ENCODE data around the gene RASGRP2.

Gene RASGRP2

GRCh38 chr11:64755681-64756361 lies 11.9 kb upstream of the RASGRP2 start:
- no peak for DNase-seq

DNA sequence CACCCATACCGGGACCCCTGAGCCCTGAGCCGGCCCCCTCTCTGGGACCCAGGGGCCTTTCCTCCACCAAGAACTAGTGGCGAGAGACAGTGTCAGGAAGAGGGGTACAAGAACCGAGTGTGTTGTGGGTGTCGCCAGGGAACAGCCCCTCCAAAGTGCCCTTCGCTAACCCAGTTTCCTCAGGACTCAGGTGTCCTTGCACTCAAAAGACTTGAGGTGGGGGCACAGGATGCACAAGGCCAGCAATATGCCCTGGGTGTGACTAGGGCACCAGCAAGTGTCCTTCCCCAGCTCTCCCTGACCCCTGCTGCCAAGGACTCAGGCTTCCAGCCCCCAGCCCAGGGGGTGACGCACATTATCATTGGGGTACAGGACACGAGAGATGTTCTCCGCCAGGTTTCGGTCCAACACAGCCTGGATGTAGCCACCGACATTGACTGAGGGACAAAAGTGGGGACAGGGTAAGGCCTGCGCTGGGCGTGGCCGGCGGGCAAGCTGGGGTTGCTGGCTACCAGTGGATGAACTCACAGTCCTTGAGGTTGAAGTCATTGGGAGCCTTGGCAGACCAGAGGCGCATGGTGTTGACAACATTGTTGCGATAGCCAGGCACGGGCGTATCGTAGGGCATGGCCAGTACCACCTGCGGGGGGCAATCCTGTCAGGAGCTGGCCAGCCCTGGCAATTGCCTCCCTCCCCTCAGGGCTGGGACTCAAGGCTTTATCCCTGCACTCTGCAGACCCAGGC lies 11.1 kb upstream of the RASGRP2 start:
- no peak for DNase-seq

- no peak for DNase-seq
Observed at GRCh38 chr11:64754124-64754918, 10.4 kb upstream of the RASGRP2 start.

DNA sequence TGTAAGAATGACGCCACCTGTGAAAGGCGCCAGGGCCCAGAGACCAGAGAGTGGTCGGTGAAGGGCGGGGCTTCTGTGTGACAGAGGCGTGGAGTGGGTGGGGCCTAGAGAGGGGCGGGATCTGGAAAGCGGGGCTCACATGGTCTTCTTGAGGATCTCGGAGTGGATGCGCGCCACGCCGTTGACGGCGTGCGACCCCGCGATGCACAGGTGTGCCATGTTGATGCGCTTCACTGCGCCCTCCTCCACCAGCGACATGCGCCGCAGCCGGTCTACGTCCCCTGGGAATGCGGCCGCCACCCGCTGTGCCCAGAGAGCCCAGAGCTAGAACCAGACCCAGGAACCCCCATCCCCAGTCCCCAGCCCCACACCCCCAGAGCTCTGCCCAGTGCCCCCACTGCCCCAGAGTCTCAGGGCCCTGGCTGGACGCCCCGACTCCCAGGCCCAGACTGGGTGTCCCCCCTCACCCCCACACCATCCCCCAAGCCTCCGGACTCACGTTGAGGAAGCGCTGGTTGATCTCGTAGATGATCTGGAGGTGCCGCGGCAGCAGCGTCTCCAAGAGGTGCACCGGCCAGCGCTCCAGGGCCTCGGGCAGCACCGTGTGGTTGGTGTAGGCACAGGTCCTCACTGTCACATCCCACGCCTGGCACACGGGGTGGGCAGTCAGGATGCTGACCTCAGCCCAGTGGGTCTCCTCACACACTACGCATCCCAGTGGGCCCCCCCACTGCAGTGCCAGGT lies 9.6 kb upstream of the RASGRP2 start:
- no peak for DNase-seq

- no peak for DNase-seq
Observed at GRCh38 chr11:64753019-64753379, 9.1 kb upstream of the RASGRP2 start.

DNA sequence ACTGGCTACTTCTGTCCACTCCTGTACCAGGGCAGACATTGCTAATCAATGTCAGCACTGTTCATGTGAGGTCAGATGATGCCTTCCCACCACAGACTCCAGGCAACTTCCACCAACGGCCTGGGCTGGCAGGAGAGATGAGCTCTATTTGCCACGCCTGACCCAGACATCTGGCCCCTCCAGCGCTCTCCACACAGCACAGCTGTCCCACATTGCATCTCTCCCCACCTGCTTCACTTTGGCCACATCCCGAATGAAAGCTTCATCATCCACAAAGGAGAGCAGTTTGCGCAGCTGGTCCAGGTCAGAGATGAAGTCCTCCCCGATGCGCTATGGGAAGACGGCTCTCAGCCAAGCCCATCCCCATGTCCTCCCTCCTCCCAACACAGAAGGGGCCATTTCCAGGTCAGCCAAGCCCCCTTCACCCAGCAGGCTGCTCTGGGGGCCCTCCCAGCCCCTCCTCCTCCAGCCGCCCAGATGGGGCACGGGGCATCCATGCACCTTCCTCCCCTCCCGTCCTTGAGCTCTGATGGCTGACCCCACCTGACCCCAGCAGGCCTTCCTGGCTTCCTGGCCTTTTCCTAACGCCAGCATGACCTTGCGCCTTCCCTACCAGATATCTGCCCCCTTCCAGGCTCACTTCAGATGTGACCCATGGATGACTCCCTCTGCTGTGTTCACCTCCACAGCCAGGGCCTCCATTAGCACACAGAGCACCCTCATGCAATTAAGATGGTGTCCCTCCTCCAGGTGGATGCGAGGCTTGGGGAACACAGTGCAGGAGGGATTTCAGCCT lies 8.4 kb upstream of the RASGRP2 start:
- DNase-seq: no peak

DNA sequence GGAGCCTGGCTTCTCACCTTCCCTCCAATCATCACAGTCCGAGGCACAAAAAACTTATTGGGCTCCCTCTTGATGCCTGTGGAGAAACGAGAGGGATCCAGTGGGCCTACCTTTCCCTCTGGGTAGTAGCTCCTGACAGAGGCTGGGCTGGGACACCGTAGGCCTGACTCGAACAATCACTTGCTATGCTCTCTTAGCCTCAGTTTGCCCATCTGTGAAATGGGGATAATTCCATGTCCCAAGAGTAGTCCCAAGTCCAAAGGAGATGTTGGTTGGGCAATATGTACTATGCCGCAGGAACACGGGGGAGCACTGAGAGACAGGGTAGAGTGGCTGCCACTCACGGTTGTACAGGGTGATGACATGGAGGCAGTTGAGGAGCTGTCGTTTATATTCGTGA lies 7.6 kb upstream of the RASGRP2 start:
- DNase-seq: no peak

GRCh38 chr11:64751136-64751535 lies 7.2 kb upstream of the RASGRP2 start:
- DNase-seq: no peak

- no peak for DNase-seq
Observed at GRCh38 chr11:64750361-64751054, 6.6 kb upstream of the RASGRP2 start.

DNA sequence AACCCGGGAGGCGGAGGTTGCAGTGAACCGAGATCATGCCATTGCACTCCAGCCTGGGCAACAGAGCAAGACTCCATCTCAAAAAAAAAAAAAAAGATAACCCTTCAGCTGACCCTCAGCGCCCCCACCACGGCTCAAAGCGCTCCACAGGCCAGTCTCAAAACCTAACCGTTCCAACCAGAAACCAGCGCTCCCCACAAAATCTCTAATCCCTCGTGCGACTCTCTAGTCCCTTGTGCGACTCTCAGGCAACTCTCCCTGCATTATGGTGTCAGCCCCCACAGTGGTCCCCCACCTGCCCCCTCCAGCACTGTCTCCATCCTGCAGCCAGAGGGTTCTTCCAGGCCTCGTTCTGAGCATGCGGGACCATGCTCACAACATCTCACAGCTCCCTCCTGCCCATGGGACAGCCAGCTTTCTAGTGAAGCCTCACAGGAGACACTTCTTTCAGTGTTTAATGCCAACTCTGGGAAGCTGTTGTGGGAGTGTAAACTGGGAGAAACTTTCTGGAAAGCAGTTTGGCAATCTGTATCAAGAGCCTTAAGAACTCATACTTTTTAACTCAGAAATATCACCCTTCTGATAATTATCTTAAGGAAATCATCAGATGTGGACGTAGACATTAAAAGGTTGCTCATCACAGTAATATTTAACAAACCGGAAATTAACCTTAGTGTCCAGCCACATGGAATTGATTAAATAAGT lies 4.2 kb upstream of the RASGRP2 start:
- DNase-seq: no peak

GRCh38 chr11:64746486-64746885 lies 2.5 kb upstream of the RASGRP2 start:
- DNase-seq: no peak

GRCh38 chr11:64745521-64746328 lies 1.8 kb upstream of the RASGRP2 start:
- DNase-seq: no peak

DNA sequence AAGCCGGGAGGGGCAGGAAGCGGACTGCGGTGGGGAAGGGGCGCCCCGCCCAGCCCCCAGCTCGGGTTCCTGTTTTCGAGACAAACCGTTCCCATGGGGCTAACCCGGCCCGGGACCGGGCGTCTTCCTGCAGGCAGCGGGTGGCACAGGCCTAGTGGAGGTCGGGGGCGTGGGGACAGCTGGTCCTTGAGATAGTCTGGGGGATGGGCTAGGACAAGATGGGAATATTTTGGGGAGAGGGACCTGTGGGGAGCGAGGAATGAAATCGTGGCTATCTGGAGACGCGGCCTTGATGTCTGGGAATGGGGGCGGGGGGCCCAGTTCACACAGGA lies 1.2 kb upstream of the RASGRP2 start:
- no peak for DNase-seq

DNA sequence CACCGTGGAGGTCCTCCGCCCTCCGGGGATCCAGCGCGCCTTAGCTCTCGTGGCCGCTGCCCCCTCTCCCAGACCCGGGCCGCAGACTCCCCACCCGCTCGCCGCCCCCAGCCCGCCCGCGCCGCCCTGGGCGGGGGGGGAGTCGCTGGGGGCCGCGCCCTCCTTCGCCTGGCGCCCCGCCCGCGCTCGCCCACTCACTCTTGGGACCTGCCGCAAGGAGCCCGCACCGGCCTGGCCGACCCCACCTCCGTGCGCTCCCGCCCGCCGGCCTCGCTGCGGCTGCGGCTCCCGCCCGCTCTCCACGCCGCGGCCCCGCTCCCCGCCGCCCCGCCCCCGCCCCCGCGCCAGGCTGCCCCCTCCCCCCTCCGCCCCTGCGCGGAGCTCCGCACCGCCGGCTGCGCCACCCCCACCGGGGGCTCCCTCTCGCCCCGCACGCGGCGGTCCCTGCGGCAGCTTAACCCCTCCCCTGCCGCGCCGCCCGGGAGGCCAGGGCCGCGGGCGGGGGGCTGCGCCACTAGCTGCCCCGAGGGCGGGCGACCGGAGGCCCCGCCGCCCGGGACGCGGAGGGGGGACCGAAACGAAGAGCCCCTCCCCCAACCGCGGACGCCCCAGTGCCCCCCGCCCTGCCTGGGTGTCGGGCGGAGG lies 724 bp upstream of the RASGRP2 start:
- DNase-seq: no peak

DNA sequence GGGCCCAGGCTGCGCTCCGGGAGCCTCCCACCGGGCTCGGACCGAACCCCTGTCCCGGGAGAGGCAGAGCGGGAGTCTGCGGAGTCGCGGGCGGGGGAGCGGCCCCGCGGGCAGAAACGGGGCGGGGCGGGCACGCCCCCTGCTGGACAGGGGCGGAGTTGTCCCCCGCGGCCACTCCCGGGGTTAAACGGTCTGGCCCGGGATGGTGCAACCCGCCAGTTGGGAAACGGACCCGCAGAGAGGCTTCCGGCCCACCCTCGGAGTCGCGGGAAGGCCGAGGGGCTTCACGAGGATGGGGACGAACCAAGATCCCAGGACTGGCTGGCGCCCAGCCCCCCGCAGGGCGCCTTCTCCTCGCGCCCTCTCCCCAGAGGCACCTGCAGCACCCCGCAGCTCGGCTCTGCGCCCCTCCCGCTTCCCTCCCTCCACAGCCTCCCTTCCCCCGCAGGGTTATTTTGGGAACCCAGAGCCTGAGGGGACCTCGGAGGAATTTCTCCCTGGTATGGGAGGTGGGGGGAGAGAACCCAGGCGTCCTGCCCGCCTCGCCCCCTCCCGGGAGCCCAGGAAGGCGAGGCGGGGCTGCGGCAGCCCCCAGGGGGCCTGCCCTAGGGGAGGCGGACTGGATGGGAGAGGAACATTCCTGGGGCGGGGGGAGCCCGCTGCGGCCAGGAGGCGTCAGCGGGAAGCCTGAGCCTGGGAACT lies 902 bp downstream of the RASGRP2 start:
- no peak for DNase-seq

GRCh38 chr11:64742087-64742888 lies 1.7 kb downstream of the RASGRP2 start:
- DNase-seq: no peak

DNA sequence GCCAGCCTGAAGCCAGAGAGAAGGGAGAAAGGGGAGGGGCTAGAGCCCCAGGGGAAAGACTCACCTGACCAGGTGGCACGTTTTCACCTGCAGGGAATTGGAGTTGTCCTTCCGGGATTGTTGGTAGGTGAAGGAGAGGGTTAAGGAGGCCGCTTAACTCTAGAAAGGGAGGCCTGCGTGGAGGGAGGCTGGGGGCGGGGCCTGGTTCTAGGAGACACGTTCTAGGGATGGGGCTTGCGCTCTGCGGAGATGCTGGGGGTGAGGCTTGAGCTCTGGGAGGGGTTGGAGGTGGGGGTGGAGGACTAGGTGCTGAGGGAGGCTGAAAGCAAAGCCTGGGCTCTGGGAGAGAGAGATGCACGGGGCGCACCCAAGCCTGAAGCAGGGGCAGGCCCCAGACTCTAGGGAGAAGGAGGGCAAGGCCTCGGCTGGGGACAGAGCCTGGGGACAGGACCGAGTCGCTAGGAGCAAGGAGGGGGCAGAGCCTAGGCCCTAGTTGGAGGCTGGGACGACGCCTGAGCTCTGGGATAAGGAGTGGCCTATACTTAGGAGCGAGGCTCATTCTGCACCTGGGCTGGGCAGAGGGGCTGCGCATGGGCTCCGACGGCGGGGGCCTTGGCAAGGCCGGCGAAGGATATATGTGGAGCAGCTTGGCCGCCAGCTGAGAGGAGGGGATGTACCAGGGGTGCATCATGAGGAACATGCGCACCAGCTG lies 2.4 kb downstream of the RASGRP2 start:
- no peak for DNase-seq

DNA sequence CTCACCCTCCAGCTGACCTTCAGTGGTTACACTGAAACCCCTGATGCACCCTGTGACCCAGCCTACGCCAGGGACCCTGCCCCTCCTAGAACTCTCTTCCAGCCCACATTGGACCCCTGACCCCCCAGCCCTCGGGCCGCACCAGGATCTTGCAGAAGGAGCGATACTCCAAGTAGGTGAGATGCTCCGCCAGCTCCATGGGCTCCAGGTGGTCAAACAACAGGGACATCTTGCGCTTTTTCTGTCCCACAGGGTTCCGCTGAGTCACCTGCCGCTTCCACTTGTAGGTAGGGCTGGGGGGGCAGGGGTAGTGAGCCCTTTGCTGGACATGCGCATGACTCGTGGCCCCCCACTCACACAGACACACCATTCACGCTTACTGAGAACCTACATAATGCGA lies 4.1 kb downstream of the RASGRP2 start:
- DNase-seq: no peak

Measured in DMS79 (cell line).